HG03064 (cell line): ENCODE data around the gene HNRNPR.
A peak's percentile ranks its signal among the peaks of the same experiment; 100 is the strongest.

Experiments used
- ATAC-seq: cut with Tn5 transposase; IDR thresholded peaks from one replicate; pipeline ENCODE4 v1.9.1; 2021; ENCODE audit warnings: low read depth; ENCODE audit not compliant: unreplicated experiment

Gene HNRNPR

DNA sequence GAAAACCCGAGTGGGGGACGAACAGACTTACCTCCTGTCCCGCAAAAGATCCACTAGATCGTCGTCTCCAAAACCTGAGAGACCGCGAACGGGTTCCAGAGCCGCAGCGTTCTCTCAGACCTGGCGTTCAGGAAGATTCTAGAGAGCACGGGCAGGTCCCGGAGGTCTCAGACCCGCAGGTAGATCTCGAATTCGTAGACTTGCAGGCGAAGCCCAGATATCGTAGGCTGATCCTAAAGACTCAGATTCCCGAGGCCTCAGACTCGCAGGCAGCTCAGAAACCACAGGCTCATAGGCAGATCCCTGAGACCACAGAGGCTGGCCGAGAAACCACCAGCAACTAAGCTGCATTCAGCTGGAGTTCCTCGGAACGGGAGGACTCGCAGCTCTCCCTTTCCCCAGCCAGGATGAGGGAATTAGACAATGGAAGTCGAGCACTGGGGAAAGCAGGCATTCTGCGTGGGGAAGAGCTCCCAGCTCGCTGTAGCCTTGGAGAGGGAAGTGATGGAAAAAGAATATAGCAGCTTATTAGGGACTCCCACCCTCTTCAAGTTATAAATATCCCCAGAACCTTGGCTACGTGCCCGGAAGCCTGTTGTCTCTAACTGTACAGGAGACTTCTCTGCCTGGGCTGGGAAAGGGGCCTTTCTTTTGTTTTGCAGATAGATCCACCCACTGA lies 25.4 kb upstream of the HNRNPR start, which contains the start of gene ZNF436:
TSS of gene ZNF436 (minus strand) at position 502 of the 679 bp plus-strand sequence. CDS start 1,831 bp downstream, outside the sequence.
- no peak for ATAC-seq

DNA sequence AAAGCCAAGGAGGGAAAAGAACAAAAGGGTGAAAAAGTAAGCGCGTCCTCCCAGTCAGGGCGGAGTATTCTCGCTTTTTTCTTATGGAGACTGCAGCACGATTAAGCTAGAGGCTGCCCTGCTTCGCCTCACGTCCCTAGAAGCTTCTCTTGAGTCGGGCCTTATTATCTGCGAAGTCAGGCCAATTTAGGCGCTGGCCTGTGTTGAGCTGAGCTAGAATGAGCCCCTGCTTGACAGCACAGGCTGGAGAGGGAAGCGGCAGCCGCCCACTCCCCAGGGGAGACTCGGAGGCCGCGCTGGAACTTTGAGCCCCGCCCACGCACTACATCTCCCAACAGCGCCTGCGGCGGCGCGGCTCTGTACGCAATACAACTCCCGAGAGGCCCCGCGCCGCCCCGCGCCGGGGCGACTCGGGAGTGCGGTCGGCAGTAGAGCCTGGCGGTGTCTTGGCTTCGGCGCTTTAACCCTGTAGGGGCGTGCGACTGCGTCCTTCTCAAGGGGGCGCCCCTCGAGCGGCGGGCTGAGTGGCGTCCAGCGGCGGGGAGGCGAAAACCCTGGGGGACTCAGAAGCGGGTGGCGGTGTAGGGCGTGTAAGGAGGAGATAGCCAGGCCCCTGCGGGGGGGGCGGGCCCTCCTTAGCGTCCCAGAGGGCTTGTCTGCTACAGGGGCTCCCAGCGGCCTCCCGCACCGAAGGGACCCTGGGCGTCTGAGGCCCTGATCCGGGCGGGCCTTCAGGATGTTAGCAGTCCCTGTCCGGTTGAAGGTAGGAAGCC lies 24.7 kb upstream of the HNRNPR start:
- peak; percentile 53 for ATAC-seq

DNA sequence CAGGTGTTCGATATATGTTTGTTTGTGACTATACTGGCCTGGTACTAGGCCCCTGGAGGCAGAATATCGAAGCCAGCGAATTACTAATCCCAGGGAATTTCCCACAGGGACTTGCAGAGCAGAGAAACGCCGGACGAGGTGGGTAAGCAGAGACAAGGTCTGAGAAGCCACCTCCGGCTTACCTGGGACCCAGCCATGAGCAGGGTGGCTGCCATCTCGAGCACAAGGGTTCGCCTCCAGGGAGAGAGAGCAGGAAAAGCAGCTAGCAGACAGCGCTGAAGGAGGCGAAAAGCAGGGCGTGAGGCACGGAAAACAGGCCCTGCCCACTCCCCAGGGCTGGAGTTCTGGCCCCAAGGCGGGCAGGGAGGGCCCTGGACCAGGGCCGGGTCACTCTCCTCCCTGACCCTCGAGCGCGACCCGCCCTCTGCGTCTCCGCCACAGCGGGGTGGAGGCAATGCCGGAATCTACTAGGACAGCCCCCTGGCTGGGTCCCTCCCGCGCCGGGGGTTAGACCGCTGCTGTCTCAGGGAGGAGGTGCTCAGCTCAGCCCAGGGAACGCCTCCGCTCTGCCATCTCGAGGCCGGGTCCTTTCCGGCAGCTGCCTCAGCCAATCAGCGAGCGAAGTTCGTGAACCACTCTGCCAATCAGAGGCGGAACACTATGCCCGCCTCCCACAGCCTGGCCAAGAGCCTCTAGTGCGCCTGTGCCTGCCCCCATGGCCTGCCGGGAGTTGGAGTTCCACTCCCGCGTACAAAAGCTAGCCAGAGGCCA lies 23.9 kb upstream of the HNRNPR start:
- ATAC-seq, result peak; percentile 88

DNA sequence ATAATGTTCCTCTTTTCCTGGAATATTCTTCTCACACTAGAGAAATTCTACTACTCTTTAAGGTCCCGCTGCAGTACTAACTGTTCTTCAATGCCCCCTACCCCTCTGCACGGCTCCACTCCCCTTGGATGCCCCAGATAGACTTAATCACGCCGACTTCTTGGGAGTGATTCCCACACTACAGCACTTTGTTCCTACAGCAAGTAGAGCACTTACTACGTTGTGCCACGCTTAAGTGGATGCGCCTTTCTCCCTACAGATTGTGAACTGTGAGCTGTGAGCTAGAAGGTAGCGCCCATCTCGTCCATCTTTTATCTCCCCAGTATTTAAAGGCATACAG lies 23.3 kb upstream of the HNRNPR start:
- ATAC-seq, result no peak

DNA sequence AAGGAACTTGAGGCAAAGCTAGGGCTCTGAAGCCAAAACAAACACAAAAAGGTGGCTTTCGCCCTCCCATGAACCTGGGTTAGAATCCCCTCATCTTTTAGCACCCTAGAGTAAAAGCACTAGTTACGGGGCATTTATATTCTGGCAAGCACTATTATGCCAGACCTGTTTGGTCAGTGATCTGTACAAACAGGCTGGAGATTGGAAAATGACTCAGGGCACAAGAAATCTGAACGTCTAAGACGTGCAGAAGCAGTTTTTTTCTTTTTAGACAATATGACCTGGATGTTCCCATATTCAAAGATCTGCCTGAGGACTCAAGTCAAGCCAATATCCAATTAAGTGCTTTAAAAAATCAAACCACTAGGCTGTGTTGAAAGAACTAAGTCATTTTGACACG lies 22.5 kb upstream of the HNRNPR start:
- ATAC-seq, result no peak

DNA sequence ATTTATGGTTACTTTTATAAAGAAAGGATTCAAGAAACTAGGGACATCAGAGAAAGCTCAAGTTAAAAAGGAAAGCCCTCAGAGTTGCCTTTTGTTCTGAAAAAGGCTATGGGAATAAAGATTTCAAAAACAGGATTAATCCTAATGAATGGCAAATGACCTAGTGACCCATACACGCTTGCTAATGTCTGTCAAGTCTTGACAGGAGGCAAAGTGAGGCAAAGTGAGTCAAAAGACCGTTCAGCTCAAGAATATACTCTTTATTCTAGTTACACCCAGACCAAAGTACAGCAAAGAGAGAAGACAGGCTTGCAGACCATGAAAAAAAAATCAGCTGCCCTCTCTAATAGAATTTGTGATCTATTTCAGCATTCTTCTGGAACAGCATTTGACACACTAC lies 22.1 kb upstream of the HNRNPR start:
- no peak for ATAC-seq

DNA sequence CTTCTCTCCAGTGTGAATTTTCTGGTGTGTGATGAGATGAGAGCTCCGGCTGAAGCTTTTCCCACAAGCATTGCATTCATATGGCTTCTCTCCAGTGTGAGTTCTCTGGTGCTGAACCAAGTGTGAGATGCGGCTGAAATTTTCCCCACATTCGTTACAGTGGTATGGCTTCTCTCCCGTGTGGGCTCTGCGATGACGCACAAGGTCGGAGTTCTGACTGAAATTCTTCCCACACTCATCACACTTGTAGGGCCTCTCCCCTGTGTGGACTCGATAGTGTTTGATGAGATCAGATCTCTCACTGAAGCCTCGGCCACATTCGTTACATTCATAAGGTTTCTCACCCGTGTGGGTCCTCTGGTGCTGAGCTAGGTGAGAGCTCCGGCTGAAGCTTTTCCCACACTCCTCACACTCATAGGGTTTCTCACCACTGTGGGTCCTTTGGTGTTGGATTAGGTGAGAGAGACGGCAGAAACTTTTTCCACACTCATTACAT lies 18.2 kb upstream of the HNRNPR start:
- no peak for ATAC-seq

DNA sequence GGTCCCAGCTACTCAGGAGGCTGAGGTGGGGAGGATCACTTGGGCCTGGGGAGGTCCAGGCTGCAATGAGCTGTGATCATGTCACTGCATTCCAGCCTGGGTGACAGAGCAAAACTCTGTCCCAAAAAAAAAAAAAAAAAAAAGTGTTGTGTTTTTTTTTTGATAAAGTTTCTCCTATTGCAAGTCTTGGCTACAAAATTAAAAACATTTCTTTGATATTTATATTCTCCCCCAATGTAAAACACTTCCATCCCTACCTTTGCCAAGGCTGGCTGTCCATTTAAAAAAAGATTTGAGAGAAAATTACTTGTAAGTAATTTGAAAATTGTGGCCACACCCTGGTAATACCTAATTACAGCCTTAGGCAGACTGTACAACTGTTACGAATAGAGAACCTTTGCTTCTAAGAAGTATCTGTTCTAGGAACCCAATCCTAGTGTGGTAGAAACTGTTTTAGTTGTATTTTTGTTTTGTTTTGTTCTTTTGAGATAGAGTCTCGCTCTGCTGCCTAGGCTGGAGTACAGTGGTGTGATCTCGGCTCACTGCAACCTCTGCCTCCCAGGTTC lies 14.3 kb upstream of the HNRNPR start:
- ATAC-seq, result no peak

DNA sequence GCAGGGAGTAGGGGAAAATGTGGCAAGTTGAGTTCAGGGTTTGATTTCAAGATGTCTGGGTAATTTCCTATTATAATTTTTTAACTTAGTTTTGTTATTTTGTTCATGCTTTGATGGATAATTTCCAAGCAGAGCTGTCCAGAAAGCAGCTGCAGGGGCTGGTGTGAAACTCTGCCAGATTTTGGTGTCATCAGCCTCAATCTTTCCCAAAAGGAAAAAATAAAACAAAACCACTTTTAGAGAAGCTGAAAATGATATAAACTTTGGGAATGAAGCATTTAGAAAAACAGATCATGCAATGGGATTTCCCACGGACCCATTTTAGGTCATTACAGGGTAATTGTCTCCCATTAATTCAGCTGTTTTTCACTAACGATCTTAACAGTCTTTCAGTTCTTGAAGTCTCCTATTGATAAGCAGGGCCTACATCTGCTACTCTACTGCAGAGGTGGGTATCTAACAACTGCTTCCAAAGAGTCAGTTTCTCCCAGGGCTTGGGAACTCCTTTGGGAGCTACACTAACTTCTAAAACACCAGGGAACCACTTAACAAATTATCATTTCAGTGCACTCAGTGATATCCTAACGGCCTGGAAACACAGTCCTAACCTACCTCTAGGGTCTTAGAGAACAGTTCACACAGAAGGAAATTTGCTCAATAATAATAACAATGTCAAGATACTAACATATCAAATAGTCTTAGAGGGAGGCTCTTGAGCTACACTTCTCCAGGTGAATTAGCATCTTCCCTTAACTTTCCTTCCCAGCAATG lies 13.2 kb upstream of the HNRNPR start:
- no peak for ATAC-seq

DNA sequence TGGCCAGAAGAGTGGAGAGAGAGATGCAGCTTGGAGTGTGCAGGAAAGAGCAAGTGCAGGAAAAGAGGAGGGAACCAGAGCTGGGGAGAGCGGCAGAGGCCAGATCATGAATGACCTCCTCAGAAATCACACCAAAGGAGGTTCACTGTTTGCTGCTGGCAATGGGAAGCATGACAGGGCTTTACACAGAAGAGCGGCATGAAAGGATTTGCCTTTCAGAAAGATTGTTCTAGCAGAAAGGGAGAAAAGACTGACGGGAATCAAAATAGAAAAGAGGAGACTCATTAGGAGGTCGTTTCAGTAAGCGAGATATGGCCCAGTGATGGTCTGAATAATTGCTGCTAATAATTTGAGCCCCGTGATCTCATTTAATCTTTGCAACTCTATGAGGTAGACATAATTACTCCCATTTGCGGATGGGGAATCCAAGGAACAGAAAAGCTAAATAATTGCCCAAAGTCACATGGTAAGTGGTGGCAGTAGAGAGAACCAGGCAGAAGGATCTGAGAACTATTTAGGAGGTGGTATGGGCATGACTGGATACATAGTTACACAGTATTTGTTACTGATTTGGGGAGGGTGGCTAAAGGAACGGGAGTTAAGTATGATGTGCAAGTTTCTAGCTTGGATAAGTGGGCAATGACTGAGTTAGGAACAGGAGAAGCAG lies 12.5 kb upstream of the HNRNPR start:
- no peak for ATAC-seq

DNA sequence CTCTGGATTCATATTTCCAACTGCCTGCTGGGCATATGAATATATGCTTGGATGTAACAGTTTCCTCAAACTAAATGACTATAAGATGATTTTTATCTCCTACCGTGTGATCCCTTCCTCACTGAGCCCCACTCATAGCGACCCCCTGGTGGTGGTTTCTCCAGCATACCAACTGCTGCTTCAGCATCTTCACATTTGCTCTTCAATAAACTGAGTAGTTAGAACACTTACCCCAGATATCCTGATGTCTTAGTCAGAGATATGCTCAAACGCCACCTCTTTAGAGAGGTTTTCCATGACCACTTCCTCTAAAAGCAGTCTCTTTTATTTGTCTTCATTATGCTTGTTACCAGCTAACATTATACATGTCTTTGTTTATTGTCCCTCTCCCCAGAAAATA lies 10.2 kb upstream of the HNRNPR start:
- ATAC-seq, result no peak

DNA sequence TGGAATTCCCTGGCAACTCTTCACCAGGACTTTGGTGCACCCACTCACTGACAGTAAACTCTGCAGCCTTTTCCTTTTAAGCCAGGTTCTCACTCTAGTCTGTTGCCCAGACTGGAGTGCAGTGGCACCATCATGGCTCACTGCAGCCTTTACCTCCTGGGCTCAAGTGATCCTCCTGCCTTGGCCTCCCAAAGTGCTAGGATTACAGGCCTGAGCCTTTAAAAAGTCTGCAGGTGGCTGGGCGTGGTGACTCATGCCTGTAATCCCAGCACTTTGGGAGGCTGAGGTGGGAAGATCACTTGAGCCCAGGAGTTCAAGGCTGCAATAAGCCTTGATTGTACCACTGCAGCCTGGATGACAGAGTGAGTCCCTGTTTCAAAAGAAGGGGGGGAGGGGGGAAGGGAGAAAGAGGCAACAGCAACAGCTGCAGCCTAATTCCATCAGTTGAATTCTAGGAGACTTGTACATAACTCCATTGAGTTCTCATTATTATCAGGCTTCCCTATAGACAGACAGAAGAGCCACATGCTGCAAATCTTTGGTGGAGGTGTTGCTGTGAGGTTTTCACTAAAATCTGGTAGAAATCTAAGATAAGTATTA lies 8.1 kb upstream of the HNRNPR start:
- ATAC-seq, result no peak

DNA sequence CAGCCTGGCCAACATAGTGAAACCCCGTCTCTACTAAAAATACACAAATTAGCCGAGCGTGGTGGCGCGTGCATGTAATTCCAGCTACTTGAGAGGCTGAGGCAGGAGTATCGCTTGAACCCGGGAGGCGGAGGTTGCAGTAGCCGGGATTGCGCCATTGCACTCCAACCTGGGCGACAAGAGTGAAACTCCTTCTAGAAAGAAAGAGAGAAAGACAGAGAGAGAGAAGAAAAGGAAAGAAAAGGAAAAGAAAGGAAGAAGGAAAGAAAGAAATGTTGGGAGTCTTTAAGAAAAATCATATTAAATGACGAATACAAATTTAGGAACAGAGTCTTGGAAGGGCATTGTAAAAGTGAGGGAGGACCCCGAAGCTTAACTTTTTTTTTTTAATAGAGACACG lies 1.8 kb upstream of the HNRNPR start:
- no peak for ATAC-seq

DNA sequence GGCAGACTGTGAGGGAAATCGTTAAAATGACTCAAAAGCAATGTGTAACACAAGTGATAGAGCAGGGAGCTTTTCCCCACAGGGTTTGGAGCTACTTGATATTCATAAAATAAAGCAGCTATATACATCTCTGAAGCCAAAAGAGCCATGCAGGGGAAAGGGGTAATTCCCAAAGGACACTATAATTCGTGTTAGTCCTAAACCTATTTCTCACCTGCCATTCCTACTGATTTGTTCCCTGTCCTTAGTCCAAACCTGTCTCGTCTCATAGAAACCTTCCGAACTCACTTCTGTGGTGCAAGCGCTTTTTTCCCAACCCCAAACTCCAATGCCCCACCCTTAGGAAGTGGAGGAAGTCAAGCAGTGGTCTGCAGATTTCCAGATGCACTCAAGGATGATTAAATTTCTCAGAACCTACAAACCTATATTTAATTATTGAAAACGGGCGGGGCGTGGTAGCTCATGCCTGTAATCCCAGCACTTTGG lies 946 bp upstream of the HNRNPR start:
- no peak for ATAC-seq

DNA sequence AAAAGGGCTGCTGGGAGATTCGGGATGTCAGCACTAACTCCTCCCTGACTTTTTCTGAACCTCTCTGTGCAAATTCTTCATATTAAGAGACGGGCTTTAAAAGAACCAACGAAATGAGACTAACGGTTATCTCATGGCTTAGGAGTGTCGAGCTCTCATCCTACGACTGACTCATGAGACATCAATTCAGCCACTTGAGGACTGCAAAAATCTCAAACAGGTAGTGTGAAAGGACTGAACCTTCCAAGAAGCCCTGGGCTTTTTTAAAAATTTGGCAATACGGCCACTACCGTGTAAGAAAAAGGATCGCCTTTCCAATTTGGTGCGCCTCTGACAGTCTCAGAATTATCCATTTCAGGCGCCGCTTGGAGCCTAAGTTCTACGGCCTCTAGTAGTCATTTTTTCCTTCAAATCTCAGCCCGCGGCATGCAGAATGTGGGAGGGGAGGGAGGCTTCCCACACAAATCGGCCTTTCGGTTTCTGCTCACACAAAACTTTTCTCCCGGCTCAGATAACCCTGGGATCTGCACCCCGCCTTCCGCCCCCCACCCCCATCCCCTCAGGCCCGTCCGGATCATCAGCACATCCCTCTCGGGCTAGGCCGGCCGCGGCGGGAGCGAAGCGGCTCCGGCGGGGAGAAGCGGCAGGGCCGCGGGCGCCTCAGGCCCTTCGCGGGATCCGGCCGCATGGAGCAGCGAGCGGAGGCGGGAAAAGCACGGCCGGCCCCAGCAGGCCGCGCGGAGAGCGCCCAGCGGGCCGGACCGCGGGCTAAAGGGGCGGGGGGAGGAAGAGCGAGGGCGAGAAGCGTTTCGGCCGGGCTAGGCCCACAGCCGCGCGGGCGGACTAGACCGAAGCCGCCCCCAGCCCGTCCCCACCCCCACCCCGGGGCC lies 618 bp downstream of the HNRNPR start:
- peak; percentile 18 for ATAC-seq

DNA sequence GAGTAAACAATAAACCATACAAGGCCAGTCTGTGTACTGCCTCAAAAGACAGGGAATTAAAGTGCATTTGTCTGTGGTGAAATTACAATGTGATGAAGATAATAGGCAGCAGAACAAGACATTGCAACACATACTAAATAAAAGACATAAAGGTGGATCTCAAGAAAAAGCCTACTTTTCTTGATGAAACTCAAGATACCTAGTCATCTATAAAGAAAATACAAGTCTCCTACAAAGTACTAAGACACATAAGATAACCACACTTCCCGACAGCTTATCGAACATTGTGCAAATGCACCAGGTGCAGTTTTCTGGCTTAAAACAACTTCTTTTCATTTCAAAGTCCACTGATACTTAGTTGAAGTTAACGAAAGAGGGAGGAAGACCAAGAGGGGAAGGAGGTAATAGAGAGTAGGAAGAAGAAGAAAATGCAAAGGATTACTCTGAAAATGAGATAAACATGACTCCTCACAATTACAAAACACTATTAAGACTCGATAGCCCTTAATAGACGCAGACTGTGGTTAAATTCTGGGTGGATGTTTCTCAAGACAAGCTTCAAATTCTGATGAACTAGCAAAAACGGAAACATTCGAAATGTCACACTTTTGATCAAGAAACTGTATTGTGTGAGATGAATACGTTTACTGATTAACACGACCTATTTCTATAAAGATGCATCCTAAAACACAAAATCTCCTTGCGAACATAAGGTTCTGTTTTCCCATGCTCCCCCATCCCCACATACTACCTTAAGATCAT lies 2.0 kb downstream of the HNRNPR start:
- ATAC-seq, result no peak

DNA sequence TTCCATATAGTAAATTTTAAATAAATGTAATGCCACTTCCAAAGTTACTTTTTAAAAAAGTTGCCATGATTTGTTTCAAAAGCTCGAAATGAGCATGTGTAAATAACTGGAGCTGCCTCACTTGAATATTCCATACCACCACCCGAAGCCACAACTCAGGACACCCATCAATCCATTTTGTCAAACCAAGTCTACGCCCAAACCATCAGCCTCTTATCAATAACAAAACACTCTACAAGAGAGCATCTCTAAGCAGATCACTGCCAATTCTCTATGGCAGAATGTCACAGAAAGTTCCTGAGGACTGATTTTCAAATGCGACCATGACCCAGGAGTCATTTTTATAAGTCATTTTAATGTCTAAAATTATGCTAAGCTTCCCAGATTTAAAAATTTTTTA lies 4.5 kb downstream of the HNRNPR start:
- ATAC-seq, result no peak
